Stimulated activated CD4-positive, alpha-beta T cell treated with anti-CD3 and anti-CD28 coated beads, Interleukin-1b, Interleukin-23, amount 100 ng/mL, for 24 hours (primary cell): ENCODE measurements around the gene STAT2.
"Not testable (repeated sequence)": the region's sequence is repeated elsewhere in the genome, so short reads cannot be mapped to it uniquely, and the experiment has no call there.

Experiments used
- DNase-seq, 4 experiments: peaks; one replicate each; pipeline ENCODE4 v3.0.0-alpha.2; 2020; ENCODE audit warnings: low read depth in 4 of 4, low spot score in 1 of 4

STAT2 gene

DNA sequence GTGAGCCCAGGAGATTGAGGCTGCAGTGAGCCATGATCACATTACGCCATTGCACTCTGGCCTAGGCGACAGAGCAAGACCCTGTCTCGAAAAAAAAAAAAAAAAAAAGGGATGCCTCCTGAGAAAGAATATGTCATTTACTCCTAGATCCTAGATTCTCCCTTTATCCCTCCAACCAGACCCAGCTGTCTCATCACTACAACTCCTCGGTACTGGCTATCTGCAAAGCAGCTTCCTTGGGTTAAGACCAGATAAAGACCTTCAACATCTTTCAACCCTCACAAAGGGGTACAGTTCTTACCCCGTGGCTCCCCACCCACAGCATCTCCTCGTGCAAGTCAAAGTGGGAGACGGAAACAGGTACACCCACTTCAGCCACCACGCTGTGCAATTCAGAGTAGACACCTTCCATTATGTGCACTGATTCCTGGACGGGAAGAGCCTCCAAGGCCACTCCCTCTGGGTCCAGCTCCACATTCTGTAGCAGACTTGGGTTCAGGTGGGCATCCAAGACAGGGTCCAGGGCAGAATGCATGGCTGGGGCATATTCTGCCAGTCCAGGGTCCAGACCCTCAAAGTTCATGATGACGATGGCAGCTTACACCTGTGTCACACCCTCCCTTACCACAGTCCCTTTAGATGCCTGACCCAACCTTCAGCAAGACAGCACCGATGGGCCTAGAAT is 27.3 kb downstream of the STAT2 start:
- DNase-seq, result no peak

DNA sequence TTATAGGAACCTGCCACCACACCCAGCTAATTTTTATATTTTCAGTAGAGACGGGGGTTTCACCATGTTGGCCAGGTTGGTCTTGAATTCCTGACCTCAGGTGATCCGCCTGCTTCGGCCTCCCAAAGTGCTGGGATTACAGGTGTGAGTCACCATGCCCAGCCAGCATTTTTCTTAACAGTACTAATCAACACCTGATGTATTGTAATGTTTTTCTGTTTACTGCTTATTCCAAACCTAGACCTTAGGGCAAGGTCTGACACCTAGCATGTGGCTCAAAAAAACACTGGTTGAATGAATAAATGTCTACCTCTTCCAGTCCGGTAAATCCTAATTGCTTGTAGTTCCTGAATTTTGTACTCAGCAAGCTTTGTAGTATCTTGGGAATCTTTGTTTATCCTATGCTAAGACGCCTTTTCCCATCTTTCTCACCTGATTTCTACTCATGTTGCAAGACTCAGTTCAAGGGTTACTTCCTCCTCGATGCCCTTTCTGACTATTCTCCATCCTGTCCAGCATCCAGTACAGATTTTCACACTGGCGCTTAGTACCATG is 28.9 kb downstream of the STAT2 start:
- DNase-seq, result no peak

DNA sequence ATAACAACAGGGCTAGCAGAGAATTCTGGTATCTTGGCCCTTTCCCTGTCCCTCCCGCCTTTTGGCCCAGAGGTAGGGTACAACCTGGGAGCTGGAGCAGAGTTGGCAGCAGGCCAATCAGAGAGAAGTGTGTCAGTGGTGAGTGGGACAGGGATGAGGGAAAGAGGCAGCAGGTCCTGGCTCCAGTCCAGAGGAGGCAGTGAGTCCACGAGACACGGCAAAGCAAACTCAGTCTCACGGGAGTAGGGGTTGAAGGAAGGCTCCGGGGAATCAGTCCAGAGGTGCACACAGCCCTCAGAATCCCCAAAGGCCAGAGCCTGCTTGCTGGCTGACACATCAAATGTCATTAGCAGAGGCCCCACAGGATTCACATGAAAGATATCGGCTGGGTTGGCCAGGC is 33.4 kb downstream of the STAT2 start:
- no peak for DNase-seq

DNA sequence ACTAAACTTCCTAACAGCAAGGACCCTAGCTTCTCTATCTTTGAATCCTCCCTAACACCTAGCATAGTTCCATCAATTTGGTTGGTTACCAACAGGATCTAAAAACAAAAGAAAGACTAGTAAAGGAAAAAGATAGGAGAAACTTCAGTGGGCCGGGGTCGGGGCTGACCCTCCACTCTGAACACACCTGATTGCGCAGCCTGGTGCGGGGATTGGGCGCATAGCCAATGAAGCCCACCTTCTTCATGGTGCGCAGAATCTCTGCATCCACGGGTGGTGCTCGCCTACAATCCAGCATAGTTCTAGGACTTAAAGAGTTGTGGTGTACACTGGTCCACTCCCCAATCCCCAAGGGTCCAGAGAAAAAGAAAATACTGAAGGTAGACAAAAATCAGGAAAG is 33.8 kb downstream of the STAT2 start:
- no peak for DNase-seq

DNA sequence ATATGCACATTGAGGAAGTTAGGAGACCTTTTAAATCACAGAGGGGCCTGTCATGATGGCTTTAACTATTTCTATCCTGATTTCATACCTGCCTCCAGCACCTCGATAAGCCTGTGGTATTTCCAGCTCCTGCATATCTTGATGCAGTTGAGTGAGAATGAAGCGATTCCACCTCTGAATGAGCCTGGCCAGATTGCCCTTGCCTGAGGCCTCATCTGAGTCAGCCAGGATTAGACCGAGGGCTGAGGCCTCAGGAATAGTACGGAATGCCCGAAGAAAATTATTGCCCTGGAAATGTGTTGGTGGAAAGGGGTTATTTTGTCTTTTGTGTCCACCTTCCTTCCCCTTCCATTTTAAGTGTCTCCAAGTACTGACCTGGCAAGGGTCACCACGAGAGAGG is 35.7 kb downstream of the STAT2 start:
- DNase-seq, result no peak

DNA sequence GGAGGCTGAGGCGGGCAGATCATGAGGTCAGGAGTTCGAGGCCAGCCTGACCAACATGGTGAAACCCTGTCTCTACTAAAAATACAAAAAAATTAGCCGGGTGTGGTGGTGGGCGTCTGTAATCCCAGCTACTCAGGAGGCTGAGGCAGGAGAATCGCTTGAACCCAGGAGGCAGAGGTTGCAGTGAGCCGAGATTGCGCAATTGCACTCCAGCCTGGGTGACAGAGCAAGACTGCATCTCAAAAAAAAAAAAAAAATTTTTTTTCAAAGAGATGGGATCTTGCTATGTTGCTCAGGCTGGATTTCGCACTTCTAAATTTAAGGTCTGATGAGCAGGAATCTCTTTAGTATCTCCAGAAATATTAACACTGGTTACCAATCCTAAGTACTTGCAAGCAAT is 38.3 kb downstream of the STAT2 start:
- not testable (repeated sequence) for DNase-seq

DNA sequence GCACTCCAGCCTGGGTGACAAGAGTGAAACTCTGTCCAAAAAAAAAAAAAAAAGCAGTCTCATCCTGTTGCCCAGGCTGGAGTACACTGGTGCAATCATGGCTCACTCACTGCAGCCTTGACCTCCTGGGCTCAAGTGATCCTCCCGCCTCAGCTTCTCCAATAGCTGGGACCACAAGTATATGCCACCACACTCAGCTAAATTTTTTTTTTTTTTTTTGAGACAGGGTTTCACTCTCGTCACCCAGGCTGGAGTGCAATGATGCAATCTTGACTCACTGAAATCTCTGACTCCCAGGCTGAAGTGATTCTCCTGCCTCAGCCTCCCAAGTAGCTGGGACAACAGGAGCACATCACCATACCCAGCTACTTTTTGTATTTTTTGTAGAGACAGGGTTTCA is 38.9 kb downstream of the STAT2 start:
- no peak for DNase-seq

DNA sequence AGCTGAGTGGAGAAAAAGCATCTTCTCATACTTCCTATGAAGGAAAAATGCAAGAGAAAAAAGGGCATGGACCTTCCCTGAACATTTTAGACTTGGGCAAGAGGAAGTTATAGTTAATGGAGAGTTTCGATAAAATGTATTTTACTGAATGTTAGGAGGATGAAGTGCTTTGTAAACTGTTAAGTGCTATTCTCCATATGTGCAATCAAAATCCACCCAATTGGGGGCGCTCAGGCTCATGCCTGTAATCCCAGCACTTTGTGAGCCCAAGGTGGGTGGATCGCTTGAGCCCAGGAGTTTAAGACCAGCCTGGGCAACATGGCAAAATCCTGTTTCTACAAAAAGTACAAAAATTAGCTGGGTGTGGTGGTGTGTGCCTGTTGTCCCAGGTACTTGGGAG is 42.2 kb downstream of the STAT2 start:
- DNase-seq, result no peak

DNA sequence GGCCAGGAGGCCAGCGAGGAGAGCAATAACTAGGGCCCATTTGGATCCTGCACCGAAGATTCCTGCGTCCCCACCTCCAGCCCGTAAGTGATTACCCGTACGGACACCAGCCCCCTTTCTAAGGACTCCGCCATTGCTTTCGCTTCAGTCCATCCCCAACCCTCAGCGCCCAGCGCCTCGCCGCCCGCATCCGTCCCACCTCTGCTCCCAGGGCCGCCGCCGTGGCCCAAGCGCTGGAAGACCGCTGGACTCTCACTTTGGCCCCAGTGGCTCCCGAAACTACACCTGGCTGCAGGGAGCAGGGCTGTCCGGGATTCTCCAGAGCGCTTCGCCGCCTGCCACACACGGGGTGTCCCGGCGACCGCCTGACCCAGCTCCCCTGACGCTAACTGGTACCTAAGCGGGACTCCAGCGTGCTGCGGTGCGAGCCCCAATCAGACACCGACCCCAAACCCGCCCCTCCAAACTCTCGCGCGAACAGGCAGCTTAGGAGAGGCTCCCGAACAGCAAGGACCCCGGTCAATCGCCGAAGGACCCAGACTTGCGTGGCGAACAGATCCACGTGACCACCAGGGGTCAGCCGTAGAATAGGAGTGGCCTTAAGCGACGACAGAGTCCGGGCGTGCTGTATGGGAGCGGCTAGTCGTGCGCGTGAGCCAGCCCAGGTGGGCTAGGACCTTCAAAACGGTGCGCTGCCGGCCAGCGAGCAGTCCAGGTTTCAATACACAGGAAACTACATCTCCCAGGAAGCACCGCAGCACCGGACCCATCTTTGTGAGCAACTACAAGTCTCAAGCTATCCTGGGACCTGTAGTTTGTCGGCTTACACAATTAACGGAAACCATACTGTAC is 44.1 kb downstream of the STAT2 start, which contains the start of gene CNPY2:
TSS of gene CNPY2 (minus strand) at position 367 of the 852 bp plus-strand sequence. CDS start 771 bp downstream, outside the sequence.
- DNase-seq, result peak; percentile 74 to 91 (median 82)

DNA sequence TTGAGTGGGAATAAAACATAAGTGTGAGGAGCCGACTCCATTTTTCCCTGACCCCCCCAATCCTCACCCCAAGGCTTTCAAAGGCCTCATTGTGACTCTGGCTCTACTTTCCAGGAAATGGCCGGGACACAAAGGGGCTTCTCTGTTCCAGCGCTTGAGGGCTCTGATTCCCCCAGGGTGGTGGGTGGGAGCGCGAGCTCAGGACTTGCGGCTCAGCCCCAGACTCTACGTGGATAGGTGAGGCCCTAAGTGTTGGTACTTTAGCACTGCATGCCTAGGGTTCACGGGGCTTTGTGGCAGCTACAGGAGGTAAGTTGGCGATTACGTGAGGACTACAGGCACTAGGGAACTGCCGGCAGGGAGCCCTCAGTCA is 44.7 kb downstream of the STAT2 start:
- no peak for DNase-seq

DNA sequence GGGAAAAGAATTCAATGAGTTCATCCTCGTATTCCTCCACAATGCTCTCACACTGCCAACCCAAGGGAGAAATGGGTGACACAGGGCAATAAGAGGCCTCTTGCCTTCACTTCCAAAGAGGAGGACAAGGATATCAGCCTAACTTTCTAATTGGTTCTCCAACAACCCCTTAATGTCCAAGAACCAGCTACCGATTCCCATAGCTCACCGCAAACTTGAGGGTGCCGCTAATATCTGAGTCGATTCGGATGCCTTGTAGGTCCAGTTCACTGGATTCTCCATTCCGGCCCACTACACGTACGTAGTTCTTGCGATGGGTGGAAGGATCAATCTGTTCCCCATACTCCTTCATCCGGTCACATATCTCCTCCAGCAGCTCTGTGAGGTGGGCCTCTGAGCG is 48.9 kb downstream of the STAT2 start:
- no peak for DNase-seq

DNA sequence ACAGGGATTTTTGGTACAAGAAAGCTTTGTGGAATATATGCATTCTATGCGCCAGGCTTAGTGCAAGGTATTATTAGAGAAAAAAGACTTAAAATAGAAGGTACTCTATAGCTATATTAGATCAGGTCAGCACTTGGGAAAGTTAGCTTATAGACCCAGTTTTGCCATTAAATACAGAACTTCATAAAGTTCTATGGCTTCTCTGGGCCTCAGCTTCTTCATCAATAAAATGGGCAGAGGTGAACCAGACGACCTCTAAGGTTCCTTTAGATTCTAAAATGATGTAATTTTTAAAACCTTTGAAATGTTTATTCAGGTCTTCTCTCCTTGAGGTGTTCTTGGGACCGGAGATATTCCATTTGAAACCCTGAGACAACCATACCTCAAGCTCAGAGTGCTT is 51.2 kb downstream of the STAT2 start:
- no peak for DNase-seq

DNA sequence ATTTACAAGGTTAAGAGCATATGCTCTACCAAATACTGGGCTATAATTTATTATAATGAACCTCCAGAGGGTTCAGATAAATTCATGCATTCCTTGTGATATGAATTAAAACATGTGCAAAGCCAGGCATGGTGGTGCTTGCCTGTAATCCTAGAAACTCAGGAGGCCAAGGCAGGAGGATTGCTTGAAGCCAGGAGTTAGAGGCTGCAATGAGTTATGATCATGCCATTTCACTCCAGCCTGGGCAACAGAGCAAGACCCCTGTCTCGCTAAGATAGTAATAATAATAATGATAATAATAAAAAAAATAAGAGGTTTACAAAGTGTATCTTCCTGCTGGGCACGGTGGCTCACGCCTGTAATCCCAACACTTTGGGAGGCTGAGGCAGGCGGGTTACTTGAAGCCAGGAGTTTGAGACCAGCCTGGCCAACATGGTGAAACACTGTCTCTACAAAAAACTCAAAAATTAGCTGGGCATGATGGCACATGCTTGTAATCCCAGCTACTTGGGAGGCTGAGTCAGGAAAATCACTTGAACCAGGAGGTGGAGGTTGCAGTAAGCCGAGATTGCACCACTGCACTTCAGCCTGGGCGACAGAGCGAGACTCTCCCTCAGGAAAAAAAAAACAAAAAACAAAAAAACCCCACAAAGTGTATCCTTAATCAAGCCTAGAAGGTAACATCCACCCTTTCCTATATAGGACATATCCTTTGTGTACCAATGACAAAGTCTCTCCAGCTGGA is 52.5 kb downstream of the STAT2 start:
- DNase-seq, result no peak

DNA sequence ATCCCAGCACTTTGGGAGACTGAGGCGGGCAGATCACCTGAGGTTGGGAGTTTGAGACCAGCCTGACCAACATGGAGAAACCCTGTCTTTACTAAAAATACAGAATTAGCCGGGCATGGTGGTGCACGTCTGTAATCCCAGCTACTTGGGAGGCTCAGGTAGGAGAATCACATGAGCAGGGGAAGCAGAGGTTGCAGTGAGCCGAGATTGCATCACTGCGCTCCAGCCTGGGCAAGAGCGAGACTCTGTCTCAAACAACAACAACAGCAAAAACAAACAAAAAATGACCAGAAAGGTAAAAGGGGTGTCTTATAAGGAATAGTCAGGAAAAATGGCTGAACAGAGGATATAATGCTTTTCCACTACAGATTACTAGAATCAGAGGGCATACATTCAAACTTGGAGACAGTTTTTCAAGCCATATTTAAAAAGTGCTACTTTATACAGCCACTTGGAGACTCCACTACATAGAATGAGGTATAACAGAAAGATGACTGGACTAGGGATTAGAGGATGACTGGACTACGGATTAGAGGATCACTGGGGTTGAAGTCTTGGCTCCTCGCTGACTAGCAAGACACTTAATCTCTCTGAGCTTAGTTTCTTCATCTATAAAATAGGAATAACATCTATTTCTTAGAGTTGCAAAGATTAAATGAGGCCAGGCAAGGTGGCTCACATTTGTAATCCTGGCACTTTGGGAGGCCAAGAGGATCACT is 54.9 kb downstream of the STAT2 start:
- no peak for DNase-seq

DNA sequence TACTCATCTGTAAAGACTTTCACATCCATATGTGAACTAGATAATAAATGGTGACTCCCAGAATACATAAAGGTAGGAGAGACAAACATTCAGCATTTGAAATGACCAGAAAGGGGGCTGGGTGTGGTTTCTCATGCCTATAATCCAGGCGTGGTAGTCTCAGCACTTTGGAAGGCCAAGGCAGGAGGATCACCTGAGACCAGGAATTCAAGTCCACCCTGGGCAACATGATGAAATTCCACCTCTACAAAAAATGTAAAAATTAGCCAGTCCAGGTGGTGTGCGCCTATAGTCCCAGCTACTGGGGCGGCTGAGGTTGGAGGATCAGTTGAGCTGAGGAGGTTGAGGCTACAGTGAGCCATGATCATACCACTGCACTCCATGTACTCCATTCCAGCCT is 55.6 kb downstream of the STAT2 start:
- no peak for DNase-seq

DNA sequence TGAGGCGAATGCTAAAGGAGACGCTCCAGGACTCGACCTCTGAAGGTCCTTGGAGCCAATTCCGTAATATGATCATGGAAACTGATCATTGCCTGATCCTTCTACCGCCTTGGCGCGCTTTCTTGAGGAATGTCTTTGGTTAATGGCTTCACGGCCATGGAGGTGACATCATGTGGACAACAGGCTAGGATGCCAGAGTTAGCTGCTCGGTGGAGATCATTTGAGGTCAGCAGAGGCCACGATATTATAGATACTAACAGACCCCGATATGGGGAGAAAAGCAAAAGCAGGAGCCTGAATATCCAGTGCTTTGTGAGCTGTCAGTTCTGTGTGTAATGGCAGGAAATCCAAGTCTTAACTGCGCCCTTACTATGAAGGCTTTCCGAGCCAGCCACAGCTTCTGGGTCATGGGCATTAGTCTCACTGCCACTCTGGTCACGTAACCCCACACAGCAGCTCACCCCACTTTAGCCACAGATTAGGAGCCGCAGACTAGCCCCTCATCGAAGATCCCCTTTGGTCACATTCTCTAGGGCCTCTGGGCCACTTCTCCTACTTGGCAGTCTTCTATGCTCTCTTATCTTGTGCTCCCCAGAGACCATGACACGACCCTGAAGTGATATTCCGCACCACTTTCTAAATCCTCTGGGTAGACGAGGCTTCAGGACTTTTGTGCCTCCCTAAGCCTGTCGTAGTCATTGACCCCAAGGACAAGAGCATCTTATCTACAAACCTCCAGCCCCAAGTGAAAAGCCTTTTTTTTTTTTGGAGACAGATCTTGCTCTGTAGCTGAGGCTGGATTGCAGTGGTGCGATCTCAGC is 59.1 kb downstream of the STAT2 start:
- DNase-seq, result no peak

DNA sequence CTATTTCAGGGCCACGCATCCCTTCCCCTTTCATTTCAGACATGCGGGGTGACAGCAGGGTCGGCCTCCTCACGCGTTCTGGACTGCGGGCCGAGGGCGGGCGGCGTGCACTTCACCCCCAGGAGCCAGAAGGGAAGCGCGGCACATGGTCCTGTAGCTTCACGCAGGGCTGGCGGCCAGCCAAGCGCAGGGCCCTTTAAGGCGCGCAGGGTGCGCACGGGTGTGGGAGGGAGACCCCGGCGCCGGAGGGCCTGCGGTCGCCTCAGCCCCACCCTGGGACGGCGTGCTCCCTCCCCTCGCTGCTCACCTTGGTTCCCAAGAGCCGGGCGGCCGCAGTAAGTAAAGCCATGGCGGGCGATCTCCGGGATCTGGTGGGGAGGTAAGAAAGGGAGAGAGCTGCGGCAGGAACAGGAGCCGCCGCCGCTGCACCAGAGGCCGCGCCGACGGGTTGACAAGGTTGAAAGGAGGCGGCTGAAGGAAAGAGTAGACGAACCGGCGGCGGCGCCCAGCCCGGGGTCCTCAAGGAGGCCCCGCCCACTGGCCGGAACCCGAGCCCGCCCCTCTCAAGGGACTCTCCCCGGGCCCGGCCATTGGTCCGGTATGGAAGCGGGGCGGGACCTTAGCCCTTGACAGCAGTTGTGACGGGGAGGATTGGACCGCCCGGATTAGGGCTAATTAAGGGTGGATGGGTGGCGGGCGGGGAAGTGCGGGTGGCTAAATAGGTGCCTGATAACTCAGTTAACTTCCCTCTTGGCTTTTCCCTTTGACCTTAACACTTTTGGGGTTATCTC is 59.9 kb downstream of the STAT2 start, which contains the start of gene CS:
TSS of gene CS (minus strand) at position 478 of the 791 bp plus-strand sequence. CDS start at position 349, 129 bp downstream.
- DNase-seq, result peak; percentile 91 to 99 (median 98)

DNA sequence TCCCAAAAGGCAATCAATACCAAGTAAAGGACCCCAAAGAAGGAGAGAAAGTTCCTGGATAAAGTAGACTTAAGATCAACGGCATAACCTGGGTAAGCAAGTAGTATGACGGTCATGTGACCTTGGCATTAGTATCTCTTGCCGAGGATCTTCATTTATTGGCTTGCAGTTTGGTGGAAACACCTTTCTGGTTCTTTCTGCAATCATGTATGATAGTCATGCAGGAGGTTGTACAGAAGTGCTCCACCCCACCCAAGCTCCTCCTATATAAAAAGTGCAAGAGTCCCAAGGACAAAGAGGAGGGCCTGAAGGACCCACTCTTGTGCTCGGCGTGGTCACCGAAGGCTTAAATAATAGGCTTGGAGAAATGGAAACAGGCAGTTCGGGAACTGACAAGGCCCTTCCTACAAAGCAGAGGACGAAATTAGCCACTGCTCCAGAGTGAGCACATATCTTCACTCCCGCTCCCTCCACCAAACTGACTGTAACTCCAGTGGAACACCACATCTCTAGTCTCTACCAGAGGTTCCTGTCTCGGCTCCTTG is 60.5 kb downstream of the STAT2 start:
- DNase-seq, result no peak

DNA sequence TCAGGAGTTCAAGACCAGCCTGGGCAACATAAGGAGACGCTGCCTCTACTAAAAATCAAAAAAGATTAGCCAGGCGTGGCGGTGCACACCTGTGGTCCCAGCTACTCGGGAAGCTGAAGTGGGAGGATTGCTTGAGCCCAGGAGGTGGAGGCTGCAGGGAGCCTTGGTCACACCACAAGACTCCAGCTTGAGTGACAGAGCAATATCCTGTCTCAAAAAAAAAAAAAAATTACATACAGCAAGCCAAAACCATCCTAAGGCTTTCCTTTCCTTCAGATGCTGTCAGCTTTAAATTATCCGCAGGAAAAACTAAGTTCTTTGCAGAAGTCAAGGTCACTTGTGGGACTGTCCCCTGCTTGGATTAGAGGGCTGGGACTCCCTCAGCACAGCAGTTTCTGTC is 61.1 kb downstream of the STAT2 start:
- no peak for DNase-seq
